GM12878 (cell line): ENCODE results near the gene PHOSPHO1. TPM values are rescaled to one million over a fixed set of nuclear protein-coding genes. Genes with fewer than 3 reads are reported as not detected.

Source experiments
- ASH2L ChIP-seq: fragments of 300-600, 200-600 bp; sonication (generic); IDR thresholded peaks from 2 replicates; pipeline ENCODE4 v1.6.1; 2017; ENCODE audit warnings: low read depth, mild to moderate bottlenecking, borderline replicate concordance
- BACH1 ChIP-seq: fragments of 450-650 bp; IDR thresholded peaks from 2 replicates; pipeline ENCODE4 v1.6.1; 2017; ENCODE audit warnings: mild to moderate bottlenecking, borderline replicate concordance
- BCLAF1 ChIP-seq: fragments of 450-650 bp; IDR thresholded peaks from 2 replicates; pipeline ENCODE4 v1.6.1; 2017; ENCODE audit warnings: antibody characterized with exemption, mild to moderate bottlenecking, moderate library complexity
- CEBPB ChIP-seq, 2 experiments: fragments of 150-350 bp in 1 of 2; IDR thresholded peaks; 2 replicates each; pipeline ENCODE4 v1.6.1; 2012 to 2014; ENCODE audit warnings: low read depth in 2 of 2, low read length in 2 of 2, borderline replicate concordance in 1 of 2, inconsistent platforms in 1 of 2
- CEBPZ ChIP-seq: fragments of 150-350 bp; IDR thresholded peaks from 2 replicates; pipeline ENCODE4 v1.6.1; 2016; ENCODE audit warnings: low read depth, low read length
- CHD1 ChIP-seq: IDR thresholded peaks from 2 replicates; pipeline ENCODE4 v1.6.1; 2012; ENCODE audit warnings: low read depth, low read length, improper control_type of control experiment
- E2F8 ChIP-seq: fragments of 450-650 bp; IDR thresholded peaks from 2 replicates; pipeline ENCODE4 v1.6.1; 2018; ENCODE audit warnings: mild to moderate bottlenecking, low read depth, moderate library complexity; ENCODE audit not compliant: partially characterized antibody
- FOXK2 ChIP-seq: fragments of 450-650 bp; IDR thresholded peaks from 2 replicates; pipeline ENCODE4 v1.6.1; 2017; ENCODE audit warnings: mild to moderate bottlenecking, moderate library complexity
- MXI1 ChIP-seq: fragments of 150-350 bp; IDR thresholded peaks from 2 replicates; pipeline ENCODE4 v1.6.1; 2011; ENCODE audit warnings: low read depth, mild to moderate bottlenecking, inconsistent platforms, low read length, improper control_type of control experiment
- RAD21 ChIP-seq: IDR thresholded peaks from 2 replicates; pipeline ENCODE4 v1.6.1; 2011; ENCODE audit warnings: mild to moderate bottlenecking, low read depth, low read length, moderate library complexity; ENCODE audit not compliant: insufficient read depth
- RELA ChIP-seq: fragments of 450-650 bp; IDR thresholded peaks from 2 replicates; pipeline ENCODE4 v1.8.0; 2014; ENCODE audit warnings: borderline replicate concordance; ENCODE audit not compliant: partially characterized antibody
- SMAD1 ChIP-seq: fragments of 450-650 bp; IDR thresholded peaks from 2 replicates; pipeline ENCODE4 v1.6.1; 2018; ENCODE audit warnings: mild to moderate bottlenecking, low read depth; ENCODE audit not compliant: partially characterized antibody
- SMAD5 ChIP-seq: IDR thresholded peaks from 2 replicates; pipeline ENCODE4 v1.6.1; 2016; ENCODE audit warnings: antibody characterized with exemption, low read depth
- SMC3 ChIP-seq: IDR thresholded peaks from 2 replicates; pipeline ENCODE4 v1.6.1; 2011; ENCODE audit warnings: low read length, improper control_type of control experiment, borderline replicate concordance
- SP1 ChIP-seq: IDR thresholded peaks from one replicate; pipeline ENCODE4 v1.6.1; 2011; ENCODE audit warnings: low read depth, low read length
- SPI1 ChIP-seq: IDR thresholded peaks from 2 replicates; pipeline ENCODE4 v1.6.1; 2011; ENCODE audit warnings: low read depth, mild to moderate bottlenecking, low read length, moderate library complexity, borderline replicate concordance; ENCODE audit not compliant: insufficient read depth
- SUZ12 ChIP-seq: fragments of 200-600 bp; sonication (generic); IDR thresholded peaks from one replicate; pipeline ENCODE4 v1.6.1; 2018; ENCODE audit warnings: antibody characterized with exemption, mild to moderate bottlenecking; ENCODE audit not compliant: unreplicated experiment
- USF2 ChIP-seq: IDR thresholded peaks from 2 replicates; pipeline ENCODE4 v1.6.1; 2011; ENCODE audit warnings: low read depth, low read length, improper control_type of control experiment, borderline replicate concordance
- WRNIP1 ChIP-seq: IDR thresholded peaks from 2 replicates; pipeline ENCODE4 v1.6.1; 2011; ENCODE audit warnings: low read depth, low read length, improper control_type of control experiment, borderline replicate concordance
- ZNF207 ChIP-seq: fragments of 450-650 bp; IDR thresholded peaks from 2 replicates; pipeline ENCODE4 v1.6.1; 2014; ENCODE audit warnings: antibody characterized with exemption, mild to moderate bottlenecking, borderline replicate concordance
- polyA plus RNA-seq, 11 experiments: library from polyadenylated mRNA; depleted of rRNA in 4 of 11; unstranded in 6 of 11; stranded (reverse) in 5 of 11; fragments of >200 nt; fragmentation: Nextera tagmentation in 4 of 11; fragmentation: Illumina TruSeq in 1 of 11; extraction: Ambion mirVana in 4 of 11; extraction: Trizol in 1 of 11; gene quantifications; 1 replicate in 1 of 11; 2 replicates in 10 of 11; pipeline versions ENCODE4 v1.2.1 to v1.2.3, GENCODE V29; 2011 to 2016; ENCODE audit warnings: inconsistent platforms in 2 of 11, missing spikeins in 2 of 11, low read depth in 1 of 11
- total RNA-seq, 4 experiments: library from RNA; depleted of rRNA in 3 of 4; stranded (reverse); fragments of >200 nt in 3 of 4; fragmentation: Illumina TruSeq in 1 of 4; extraction: Trizol in 1 of 4; gene quantifications; 2 replicates each; pipeline versions ENCODE4 v1.2.1 to v1.2.3, GENCODE V29; 2013 to 2021

The PHOSPHO1 gene
- total and polyA plus RNA-seq, 10 of the 15 experiments (the other 5 are each of a cell fraction or from before 2014, with no cell fraction given), result 0.03 to 1.5 (median 0.16) TPM; not detected in 2

- TF ChIP-seq CEBPZ (no peak), SMC3 (no peak), MXI1 (no peak), SUZ12 (no peak), USF2 (no peak), WRNIP1 (no peak), CEBPB (IDR thresholded peaks at IDR 0.05; ENCODE audit: borderline replicate concordance in 1 of 2, low read depth in 2 of 2, low read length in 2 of 2) (no peak), SMAD5 (no peak), ASH2L (no peak), SP1 (no peak), CHD1 (no peak), RELA (no peak), BACH1 (peak; percentile 39; the same call in 1 of the 2 replicates), E2F8 (no peak), BCLAF1 (no peak), RAD21 (no peak), FOXK2 (peak; percentile 26; the same call in 1 of the 2 replicates), SPI1 (no peak), ZNF207 (no peak), SMAD1 (no peak)
Measured at GRCh38 chr17:49214676-49215360, 15.8 kb downstream of the PHOSPHO1 start (continued).
